Measurements from ENCODE around the gene SKIC8.

- no peak for TF ChIP-seq CTCF (conservative IDR thresholded peaks at IDR 0.05)
- no peak for TF ChIP-seq EZH2 (IDR thresholded peaks at IDR 0.05; ENCODE audit: low read depth)
Observed at GRCh38 chr15:78292219-78292618, 7.2 kb downstream of the SKIC8 start.
